ENCODE results near the gene PAIP1. TPM values are rescaled to one million over a fixed set of nuclear protein-coding genes. Genes with fewer than 3 reads are reported as not detected.
A peak's percentile ranks its signal among the peaks of the same experiment; 100 is the strongest.

Gene PAIP1
- total RNA-seq, 1 donor from 2014 or later: 67.0 TPM

DNA sequence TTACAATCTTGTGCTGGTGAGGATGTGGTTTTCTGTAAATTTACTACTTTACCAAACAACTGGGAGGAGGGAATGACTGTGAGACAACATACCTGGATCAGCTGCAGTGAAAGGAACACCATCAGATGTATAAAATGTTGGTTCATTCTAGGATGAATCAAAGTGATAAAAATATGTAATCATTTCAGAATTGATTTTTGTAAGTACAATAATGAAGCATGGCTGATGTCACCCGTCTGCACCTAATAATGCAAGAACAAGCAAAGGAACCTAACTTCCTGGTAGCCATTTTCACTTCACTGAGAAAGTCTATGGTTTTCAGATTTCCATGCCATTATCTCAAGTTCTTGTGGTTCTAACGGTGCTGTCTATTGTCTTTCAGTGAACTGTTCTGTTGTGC, 23.2 kb downstream of the PAIP1 start:
- TF ChIP-seq POLR2AphosphoS5 (IDR thresholded peaks at IDR 0.05; ENCODE audit: insufficient read depth in 1 of 2, low read depth in 1 of 2) (no peak), POLR2A (IDR thresholded peaks at IDR 0.05) (no peak)
- TF ChIP-seq, protein P1, sequence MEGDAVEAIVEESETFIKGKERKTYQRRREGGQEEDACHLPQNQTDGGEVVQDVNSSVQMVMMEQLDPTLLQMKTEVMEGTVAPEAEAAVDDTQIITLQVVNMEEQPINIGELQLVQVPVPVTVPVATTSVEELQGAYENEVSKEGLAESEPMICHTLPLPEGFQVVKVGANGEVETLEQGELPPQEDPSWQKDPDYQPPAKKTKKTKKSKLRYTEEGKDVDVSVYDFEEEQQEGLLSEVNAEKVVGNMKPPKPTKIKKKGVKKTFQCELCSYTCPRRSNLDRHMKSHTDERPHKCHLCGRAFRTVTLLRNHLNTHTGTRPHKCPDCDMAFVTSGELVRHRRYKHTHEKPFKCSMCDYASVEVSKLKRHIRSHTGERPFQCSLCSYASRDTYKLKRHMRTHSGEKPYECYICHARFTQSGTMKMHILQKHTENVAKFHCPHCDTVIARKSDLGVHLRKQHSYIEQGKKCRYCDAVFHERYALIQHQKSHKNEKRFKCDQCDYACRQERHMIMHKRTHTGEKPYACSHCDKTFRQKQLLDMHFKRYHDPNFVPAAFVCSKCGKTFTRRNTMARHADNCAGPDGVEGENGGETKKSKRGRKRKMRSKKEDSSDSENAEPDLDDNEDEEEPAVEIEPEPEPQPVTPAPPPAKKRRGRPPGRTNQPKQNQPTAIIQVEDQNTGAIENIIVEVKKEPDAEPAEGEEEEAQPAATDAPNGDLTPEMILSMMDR (IDR thresholded peaks at IDR 0.05): no peak
- Histone ChIP-seq H3K27ac (no peak overlapping the region), H3K27me3 (no peaks in the 10 kb centered on the region), H3K4me3 (no peak overlapping the region), H3K36me3 (peaks cover 0 to 77% of the 10 kb centered on the region in 2 donors), H3K9me3 (no peaks in the 10 kb centered on the region), H3K4me1 (no peaks in the 10 kb centered on the region)
- intact Hi-C loops (cut with DNase I): no loop called here
- no peak for DNase-seq (ENCODE audit: extremely low spot score in 2 of 2)

DNA sequence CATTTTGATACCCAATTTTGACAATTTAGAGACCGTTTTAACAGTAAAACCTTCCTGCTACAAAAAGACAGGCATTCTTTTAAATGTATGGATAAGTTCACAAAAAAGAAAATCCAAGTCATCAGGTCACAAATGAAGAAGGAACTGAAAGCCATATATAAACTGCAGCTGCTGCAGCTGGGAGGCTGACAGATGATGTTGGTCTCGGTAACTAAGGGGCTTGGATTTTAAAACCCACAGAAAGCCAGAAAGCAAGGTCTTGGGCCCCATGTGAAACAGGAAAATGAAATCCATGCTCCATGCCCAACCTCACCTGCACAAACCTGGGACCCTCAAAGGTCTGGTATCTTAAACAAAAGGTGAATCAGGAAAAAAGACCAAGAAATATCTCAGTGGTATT, 26.2 kb downstream of the PAIP1 start:
- Histone ChIP-seq H3K36me3 (peaks cover 3 to 67% of the 10 kb centered on the region in 2 donors), H3K9me3 (no peaks in the 10 kb centered on the region), H3K4me1 (no peaks in the 10 kb centered on the region), H3K27me3 (no peaks in the 10 kb centered on the region), H3K4me3 (no peak overlapping the region), H3K27ac (no peak overlapping the region)
- TF ChIP-seq POLR2AphosphoS5 (IDR thresholded peaks at IDR 0.05; ENCODE audit: insufficient read depth in 1 of 2, low read depth in 1 of 2): no peak
- TF ChIP-seq, protein P1 (IDR thresholded peaks at IDR 0.05): no peak
- TF ChIP-seq POLR2A (IDR thresholded peaks at IDR 0.05): no peak
- DNase-seq (ENCODE audit: extremely low spot score in 2 of 2): no peak
- intact Hi-C loops (cut with DNase I): no loop called here

DNA sequence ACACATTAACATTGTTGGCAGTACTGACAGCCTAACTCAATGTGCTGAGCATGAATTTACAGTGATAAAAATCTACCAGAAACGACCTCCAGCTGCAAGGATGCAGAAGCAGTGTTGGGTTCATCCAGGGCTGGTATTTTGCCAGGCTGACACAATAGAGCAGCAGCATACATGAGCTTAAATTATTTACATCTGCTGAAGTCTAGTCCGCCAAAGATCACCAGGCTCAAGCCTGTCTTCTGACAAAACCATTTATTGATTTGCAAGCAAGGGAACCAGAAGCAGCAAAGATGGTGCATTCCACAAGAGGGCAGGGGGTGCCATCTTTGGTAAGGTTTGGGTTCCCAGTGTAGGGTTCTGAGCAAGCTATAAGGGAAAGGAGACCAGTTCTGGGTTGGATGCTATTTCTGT, 33.2 kb downstream of the PAIP1 start:
- no peak for DNase-seq (ENCODE audit: extremely low spot score in 2 of 2)
- Histone ChIP-seq H3K27me3 (no peaks in the 10 kb centered on the region), H3K4me1 (no peaks in the 10 kb centered on the region), H3K27ac (no peak overlapping the region), H3K4me3 (no peak overlapping the region), H3K36me3 (peaks cover 3 to 14% of the 10 kb centered on the region in 2 donors), H3K9me3 (no peaks in the 10 kb centered on the region)
- TF ChIP-seq POLR2AphosphoS5 (IDR thresholded peaks at IDR 0.05; ENCODE audit: insufficient read depth in 1 of 2, low read depth in 1 of 2) (no peak), POLR2A (IDR thresholded peaks at IDR 0.05) (no peak)
- TF ChIP-seq, protein P1 (IDR thresholded peaks at IDR 0.05): no peak
- intact Hi-C loops (cut with DNase I): no loop called here

DNA sequence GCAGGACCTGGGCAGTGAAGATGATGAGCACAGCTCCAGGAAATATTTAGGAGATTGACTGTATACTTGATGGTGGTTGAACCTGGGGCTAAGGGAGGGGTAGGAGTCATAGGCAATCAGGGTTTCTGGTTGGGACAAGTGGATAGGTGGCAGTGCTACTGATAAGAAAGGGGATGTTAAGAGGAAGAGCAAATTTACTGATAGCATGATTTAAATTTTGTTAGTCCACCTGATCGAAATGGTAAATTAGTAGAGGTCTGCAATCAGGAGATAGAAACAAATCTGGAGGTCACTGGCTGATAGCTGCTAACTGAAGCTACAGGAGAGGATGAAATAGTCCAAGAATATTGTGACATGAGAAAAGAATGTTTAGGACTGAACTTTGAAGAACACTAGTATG, 36.3 kb downstream of the PAIP1 start:
- H3K4me1 ChIP-seq: no peaks in the 10 kb centered on the region
- no peaks in the 10 kb centered on the region for H3K36me3 ChIP-seq
- no peaks in the 10 kb centered on the region for H3K27me3 ChIP-seq
- H3K4me3 ChIP-seq: no peak overlapping the region
- H3K27ac ChIP-seq: no peak overlapping the region
- no peak for DNase-seq (ENCODE audit: extremely low spot score in 2 of 2)
- no peaks in the 10 kb centered on the region for H3K9me3 ChIP-seq
- TF ChIP-seq, protein P1 (IDR thresholded peaks at IDR 0.05): no peak
- no peak for TF ChIP-seq POLR2A (IDR thresholded peaks at IDR 0.05)
- no peak for TF ChIP-seq POLR2AphosphoS5 (IDR thresholded peaks at IDR 0.05; ENCODE audit: insufficient read depth in 1 of 2, low read depth in 1 of 2)
- intact Hi-C loops (cut with DNase I): no loop called here

DNA sequence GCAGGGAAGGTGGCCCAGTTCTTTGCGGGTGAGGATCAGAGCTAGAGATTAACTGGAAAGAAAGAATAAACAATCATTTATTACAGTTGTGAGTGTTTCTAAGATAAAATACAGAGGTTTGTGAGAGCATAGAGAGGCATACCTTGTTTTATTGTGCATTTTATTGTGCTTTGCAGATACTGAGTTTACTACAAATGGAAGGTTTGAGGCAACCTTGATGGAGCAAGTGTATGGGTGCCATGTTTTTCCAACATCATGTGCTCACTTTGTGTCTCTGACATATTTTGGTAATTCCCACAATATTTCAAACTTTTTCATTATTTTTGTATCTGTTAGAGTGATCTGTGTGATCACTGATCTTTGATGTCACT, 41.2 kb downstream of the PAIP1 start:
- Histone ChIP-seq H3K36me3 (no peaks in the 10 kb centered on the region), H3K27me3 (no peaks in the 10 kb centered on the region), H3K9me3 (no peaks in the 10 kb centered on the region), H3K4me3 (peak overlapping the region; percentile 44 to 64), H3K4me1 (peaks cover 14% of the 10 kb centered on the region), H3K27ac (peak overlapping the region; percentile 84)
- intact Hi-C loops (cut with DNase I): no loop called here
- TF ChIP-seq, protein P1 (IDR thresholded peaks at IDR 0.05): no peak
- TF ChIP-seq POLR2A (IDR thresholded peaks at IDR 0.05) (no peak), POLR2AphosphoS5 (IDR thresholded peaks at IDR 0.05; ENCODE audit: insufficient read depth in 1 of 2, low read depth in 1 of 2) (no peak)
- no peak for DNase-seq (ENCODE audit: extremely low spot score in 2 of 2)
